Hematopoietic multipotent progenitor cell treated with erythropoietin and hydrocortisone succinate and interleukin-3 and kit ligand, for 8 days (in vitro differentiated cells): ENCODE results near the gene RALA.
"Not testable (repeated sequence)": the region's sequence is repeated elsewhere in the genome, so short reads cannot be mapped to it uniquely, and the experiment has no call there.

ENCODE experiments used
- DNase-seq: peaks from one replicate; pipeline ENCODE4 v3.0.0-alpha.2; 2015

RALA gene

DNA sequence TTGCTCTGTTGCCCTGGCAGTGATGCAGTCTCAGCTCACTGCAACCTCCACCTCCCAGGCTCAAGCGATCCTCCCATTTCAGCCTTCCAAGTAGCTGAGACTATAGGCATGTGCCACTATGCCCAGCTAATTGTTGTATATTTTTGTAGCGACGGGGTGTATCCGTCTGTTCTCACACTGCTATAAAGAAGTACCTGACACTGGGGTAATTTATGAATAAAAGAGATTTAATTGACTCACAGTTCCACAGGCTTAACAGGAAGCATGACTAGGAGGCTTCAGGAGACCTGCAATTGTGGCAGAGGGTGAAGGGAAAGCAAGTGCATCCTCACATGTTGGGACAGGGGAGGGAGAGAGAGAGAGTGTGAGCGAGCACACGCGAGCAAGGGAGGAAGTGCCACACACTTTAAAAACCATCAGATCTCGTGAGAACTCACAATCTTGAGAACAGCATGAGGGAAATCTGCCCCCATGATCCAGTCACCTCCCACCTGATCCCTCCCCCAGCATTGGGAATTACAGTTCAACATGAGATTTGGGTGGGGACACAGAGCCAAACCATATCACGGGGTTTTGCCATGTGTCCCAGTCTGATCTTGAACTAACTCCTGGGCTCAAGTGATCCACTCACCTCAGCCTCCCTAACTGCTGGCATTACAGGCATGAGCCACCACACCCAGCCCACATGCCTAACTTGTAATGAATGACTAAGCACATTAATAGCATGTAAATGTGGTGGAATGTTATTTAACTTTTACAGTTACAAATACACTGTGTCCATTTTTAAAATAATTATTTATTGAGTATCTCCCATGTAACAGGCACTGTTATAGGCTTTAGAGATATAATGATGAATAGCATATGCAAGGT is 65.5 kb downstream of the RALA start:
- DNase-seq: peak; percentile 60

DNA sequence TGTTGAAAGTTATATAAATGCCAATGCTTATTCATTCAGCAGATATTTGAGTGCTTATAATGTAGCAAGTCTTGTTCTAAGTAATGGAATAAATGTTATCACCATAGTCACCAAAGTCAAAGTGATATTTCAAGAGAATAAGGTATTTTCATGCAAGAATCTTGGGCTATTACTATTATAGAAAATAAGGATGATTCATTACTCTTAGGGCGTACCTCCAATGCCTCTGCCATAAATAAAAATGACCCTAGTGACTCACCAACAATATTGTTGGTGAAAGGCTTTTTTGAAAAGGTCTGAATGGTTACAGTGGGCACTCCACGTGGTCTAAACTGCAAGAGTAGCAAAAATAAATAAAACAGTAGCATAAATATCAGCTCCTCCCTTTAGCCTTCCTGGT is 68.4 kb downstream of the RALA start:
- no peak for DNase-seq

DNA sequence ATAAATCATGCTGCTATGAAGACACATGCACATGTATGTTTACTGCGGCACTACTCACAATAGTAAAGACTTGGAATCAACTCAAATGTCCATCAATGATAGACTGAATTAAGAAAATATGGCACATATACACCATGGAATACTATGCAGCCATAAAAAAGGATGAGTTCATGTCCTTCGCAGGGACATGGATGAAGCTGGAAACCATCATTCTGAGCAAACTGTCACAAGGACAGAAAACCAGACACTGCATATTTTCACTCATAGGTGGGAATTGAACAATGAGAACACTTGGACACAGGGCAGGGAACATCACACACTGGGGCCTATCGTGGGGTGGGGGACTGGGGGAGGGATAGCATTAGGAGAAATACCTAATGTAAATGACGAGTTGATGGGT is 69.7 kb downstream of the RALA start:
- DNase-seq: not testable (repeated sequence)

DNA sequence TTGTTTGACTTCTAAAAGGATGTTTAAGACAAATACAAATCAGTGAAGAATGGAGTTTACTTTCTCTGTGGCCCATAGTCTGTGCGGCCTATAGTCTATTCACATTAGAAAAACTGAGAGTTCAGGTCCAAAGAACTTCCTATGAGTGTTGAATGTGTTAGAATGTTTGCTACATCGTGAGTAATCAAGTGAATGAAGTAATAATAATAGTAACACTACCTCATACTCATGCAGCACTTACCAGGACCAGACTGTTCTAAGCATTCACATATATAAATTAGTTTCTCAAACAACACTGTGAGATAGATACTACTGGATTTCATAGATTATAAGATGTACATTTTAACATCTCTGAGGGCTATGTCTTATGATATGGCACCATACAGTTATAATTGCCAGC is 70.4 kb downstream of the RALA start:
- no peak for DNase-seq

DNA sequence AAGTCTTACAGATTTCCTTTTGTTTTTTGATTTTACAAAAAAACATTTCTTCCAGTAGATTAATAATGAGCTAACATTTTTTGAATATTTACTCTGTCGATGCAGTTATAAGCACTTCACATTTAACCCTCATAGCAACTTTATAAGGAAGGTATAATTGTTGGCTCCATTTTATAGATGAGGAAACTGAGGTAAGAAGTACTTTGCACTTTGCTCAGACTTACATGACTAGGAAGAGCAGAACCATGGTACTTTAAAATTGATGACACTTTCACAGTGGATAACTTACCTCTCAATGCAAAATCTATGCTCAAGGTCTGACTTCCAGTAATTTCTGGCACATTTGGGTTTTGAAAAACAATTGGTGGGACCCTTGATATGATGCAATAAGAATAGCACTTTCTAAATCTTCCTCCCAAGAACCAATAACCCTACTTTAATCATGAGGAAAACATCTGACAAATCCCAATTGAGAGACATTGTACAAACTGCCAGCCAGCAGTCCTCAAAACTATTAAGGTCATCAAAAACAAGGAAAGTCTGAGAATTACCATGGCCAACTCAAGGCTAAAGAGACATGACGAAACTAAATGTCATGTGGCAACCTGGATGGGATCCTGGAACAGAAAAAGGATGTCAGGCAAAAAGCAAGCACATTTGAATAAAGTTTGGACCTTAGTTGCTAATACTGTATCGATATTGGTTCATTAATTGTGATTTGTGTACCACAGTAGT is 72.6 kb downstream of the RALA start:
- no peak for DNase-seq

DNA sequence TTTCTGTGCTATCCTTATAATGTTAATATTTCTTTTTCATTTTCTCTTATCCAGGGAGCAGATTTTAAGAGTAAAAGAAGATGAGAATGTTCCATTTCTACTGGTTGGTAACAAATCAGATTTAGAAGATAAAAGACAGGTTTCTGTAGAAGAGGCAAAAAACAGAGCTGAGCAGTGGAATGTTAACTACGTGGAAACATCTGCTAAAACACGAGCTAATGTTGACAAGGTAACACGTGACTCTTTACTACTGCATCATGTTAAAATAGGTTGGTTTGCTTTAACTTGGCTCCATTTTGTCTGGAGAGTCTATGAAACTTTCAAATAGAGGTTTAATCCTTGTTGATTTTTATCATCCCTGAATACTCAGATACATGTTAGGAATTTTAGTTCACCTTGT is 73.3 kb downstream of the RALA start:
- DNase-seq: no peak

DNA sequence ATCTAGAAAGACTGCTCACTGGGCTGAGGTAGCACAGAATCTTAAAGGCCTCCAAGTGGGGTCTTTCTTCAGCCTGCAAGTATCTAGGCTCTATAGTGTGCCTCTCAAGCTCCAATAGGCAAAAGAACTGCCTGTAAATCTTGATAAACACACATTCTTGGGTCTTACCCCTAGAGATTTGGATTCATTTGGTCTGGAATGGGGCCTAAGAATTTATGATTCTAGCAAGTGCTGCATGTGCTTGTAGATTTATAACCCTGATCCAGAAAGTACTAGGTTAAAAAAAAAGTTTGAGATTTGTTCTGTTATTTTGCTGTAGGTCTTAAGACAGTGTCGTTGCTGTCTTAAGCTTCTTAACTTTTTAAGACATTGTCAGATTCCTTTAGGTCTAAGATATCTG is 74.1 kb downstream of the RALA start:
- no peak for DNase-seq

DNA sequence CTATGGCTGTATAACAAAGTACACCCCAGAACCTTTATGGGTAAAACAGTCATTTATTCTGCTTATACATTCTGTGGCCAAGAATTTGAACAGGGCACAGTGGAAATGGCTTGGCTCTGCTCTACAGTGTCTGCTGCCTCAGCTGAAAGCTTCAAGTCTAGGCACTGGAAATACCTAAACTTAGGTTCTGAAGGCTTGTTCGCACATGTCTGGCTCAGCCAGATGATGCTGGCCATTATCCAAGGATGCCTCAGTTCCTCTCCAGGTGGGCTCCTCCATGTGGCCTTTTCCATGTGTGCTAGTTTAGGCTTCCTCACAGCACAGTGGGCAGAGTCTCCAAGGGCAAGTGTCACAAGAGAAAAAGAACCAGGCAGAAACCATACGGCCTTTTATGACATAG is 76.8 kb downstream of the RALA start:
- no peak for DNase-seq

DNA sequence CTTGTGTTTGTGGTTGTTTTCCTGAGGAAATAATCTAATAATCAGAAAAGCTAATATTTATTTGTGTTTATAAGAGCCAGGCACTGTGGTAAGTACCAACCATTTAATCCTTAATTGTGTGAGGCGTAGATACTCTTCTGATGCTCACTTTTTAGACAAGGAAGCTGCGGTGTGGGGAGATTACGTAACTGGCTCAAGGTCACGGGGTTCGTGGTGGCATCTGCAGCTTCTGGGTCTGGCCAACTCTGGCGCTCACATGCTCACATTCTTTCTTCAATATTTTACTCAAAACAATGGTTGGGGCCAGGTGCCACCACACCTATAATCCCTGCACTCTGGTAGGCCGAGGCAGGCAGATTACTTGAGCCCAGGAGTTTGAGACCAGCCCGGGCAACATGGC is 77.6 kb downstream of the RALA start:
- DNase-seq: peak; percentile 19

DNA sequence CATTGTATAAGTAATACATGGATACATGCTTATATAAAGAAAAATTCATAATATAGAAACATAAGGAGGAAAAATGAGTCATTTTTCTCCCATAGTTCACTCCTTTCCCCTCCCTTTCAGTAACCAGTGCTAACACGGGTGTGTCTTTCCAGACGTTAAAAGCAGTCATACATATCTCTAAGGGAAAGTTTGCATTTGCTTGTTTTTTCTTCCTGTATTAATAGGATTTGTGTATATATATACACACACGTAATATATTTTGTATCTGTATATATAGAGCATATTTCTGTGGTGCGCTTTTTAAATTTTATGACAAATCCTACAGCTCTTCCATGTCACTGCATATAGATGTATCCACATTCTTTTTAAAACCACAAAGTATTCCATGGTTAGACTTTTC is 78.8 kb downstream of the RALA start:
- no peak for DNase-seq

DNA sequence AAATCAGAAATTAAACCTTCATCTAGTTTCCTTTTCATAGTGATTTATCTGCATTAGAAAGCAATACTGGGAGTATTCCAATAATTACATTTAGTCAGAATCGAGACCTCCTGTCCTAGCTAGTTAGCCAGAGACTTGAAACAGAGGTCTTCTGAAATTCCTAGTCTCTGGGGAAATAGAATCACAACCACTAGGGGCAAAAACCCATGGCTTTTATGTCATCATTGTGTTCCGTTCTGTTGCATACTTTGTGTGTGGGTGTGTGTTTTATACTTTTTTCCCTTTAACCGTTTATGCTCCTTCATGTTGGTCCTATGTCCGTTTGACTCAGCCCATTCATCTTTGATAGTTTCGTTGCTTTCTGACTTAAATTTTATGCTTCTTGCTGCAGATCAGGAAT is 79.8 kb downstream of the RALA start:
- DNase-seq: no peak

DNA sequence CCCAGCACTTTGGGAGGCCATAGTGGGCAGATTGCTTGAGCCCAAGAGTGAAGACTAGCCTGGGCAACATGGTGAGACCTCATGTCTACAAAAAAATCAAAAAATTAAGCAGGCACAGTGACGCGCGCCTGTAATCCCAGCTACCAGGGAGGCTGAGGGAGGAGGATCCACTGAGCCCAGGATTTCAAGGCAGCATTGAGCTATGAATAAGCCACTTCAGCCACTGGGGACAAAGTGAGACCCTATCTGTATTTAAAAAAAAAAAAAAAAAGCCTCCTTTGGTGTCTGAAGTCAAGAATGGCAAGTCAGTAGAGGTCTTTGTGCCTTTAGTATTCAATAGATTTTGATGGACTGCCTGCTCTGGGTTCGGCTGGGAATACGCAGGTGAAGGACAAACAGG is 85.7 kb downstream of the RALA start:
- DNase-seq: no peak

DNA sequence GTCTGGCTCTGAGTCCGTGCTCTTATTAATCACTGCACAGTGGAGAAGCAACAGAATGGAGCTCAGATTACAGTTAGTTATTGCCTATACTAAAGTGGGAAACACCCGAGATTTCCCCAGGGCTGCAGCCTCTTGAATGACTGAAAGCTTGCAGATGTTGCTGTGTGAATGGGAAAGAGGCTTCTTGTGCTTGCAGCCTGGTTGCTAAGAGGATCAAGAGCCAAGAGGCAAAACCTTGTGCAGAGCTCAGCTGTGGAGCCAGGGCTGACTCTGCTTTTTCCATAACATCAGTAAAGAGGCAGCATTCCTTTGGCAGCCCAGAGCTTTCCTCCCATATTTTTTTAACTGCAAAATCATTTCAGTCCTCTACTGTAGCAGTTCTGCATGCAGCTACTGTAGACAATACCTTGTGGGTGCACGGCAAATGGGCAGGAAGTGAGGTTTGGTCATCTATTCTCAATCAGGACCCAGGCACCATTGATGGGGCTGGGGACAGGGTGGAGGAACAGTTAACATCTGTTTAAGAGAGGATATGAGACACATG is 86.5 kb downstream of the RALA start:
- DNase-seq: no peak

DNA sequence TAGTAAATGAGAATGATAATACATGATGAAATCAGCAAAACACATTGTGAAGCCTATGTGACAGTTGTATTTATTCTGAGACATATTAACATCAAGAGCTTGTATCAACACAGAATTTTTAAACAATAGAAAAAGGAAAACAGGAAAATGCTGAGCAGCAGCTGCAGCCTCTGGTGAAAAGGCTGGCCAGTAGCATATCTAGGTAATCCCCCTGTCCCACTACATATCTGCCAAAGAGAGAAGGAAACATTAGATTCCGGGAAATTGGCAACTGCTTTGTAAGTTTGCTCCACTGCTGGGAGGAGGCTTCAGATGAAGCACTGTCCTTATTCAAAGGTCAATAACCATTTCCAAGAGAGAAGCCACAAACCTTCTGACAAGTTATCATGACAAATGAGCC is 89.4 kb downstream of the RALA start:
- no peak for DNase-seq

DNA sequence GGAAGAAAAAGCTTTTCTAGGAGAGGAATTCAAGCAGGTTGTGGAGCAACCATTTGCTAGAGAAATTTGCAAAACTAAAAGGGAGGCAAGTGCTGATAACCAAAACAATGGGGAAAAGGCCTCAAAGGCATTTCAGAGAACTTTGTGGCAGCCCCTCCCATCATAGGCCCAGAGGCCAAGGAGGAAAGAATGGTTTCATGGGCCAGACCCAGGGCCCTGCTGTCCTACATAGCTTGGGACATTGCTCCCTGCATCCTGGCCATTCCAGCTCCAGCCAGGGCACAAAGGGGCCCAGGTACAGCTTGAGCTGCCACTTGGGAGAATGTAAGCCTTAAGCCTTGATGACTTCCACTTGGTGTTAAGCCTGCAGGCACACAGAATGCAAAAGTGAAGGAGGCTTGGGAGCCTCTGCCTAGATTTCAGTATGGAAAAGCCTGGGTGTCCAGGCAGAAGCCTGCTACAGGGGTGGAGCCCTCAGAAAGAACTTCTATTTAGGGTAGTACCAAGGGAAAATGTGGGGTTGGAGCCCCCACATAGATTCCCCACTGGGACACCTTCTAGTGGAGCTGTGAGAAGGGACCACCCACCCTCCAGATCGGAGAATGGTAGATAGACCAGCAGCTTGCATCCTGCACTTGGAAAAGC is 91.2 kb downstream of the RALA start:
- DNase-seq: no peak

DNA sequence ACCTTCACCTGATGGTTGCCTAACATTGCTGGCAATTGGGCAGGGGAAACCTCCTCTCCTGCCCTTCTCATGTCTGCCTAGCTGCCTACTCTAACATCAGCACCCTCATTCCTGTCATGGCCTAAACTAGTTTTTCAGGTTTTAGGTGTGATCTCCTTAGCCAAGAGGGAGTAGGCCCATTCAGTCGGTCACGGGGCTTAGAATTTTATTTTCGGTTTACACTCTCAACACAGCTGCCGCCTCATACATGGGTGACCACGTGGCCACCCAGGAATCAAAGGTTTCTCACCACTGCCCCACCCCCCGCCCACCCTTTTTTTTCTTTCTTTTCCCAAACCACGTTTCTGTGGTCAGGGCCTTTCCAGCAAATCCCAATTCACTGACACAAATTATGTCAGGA is 97.2 kb downstream of the RALA start:
- no peak for DNase-seq

DNA sequence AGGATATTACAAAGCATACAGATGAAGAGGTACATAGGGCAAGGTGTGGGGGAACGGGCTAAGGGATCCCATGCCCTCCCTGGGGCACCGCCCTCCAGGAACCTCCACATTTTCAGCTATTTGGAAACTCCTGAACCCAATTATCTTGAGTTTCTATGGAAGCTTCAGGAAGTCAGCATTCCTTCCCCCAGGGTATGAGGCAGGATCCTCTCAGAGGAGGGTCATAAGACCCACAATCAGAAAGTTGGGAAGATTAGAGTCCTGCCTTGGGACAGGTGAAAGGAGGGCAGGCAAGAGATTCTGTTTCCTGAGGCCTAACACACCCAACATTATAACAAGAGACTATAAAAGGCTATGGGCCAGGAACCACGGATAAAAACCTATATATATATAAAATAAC is 98.0 kb downstream of the RALA start:
- no peak for DNase-seq

DNA sequence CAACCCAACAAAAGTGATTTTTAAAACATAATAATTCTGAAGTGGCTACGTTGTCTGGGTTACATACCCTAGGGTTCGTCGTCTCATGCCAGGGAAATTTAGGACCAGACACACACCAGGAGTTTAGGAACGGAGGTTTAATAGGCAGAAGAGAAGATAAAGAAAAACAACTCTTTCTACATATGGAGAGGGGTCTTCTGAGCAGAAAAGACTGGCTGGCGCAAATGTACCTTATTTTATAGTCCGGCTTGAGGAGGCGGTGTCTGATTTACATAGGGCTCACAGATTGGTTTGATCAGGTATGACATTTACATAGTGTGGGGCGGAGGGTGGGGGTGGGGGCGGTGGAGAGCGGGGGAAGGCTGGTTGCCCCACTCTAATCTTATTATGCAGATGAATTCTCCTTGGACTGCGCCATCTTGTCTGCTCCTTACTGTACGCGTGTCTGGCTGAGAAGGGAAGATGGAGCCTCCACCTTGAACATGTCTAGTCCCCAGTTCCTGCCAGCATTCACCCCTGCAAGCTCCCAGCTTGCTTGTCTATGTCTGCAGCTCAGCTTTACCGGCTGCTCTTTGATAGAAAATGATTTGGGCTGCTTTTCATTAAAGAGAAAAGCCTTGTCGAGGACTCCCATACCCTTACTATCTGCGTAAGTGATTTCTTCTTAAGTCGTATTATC is 98.7 kb downstream of the RALA start:
- no peak for DNase-seq

DNA sequence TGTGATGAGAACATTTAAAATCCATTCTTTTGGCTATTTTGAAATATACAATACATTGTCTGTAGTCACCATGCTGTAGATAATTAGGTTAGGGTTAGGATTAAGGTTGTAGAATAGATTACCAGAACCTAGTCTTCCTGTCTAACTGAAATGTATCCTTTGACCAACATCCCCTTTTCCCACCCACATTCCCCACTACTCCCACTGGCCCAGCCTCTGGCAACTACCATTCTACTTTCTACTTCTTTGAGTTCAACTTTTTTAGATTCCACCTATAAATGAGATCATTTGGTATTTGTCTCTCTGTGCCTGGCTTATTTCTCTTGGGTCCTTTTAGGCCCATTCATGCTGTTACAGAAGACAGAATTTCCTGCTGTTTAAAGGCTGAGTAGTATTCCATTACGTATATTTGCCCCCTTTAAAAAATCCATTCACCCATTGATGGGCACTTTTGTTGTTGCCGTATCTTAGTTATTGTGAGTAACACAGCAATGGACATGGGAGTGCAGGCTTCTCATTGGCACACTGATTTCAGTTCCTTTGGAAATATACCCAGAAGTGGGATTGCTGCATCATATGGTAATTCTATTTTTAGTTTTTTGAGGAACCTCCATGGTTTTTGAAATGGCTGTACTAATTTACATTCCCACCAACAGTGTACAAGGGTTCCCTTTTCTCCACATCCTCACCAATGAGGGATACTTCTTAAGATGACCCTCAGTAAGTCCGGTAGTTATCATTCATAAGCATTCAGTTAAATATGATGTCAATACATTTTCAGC is 104.0 kb downstream of the RALA start:
- no peak for DNase-seq

DNA sequence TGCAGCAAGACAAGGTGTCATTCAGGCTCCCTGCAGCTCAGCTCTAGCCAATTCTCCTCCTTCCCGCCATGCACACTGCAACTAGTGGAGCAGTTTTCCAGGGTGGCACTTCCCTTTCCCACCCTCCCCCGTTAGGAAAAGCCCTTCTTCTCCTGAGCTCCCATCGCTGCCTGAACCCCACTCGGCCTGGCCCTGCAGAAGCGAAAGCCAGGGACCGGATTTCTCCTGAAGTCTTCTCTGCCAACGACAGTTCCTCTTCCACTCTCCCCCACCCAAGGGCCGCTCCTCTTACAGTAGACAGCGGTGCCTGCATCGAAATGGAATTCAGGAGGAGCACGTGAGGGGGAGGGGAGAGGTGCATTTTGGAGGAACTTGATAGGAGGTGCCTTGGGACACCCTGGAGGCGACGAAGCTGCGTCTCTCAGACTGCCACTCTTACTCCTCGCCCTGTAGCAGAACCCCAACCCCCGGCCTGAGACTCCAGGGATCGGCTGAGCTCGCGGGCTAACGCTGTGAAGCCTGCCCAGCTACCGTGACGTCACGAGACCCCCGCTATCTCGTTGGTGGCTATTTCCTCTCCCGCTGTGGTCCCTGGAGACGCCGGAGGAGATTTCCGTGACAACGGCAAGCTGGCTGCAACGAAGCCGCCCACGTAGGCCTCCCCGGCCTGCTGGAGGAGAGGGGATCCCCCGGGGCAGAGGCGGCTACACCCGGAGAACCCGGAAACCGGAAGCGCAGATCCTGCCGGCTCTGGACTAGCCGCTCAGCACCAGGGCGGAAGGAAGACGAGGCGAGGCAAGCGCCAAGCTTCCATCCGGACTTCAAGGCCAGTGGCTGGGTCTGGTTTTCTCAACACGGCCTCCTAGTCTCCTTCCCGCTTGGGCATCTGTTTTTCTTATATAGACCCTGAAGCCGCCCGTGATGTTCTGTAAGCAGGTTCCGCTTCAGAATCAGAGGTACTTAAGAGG is 109.7 kb downstream of the RALA start:
- DNase-seq: peak; percentile 91
